HEK293 (cell line): ENCODE data around the gene IGFALS.

ENCODE experiments used
- CTCF ChIA-PET: fragments of 350-600 bp; formaldehyde crosslinking; extraction: SDS; loops from one replicate; lab custom pipeline; 2021; ENCODE audit warnings: antibody characterized with exemption; lab: Yijun Ruan, JAX
- POLR2A ChIA-PET: fragments of 300-600 bp; formaldehyde crosslinking; extraction: SDS; loops from one replicate; lab custom pipeline; 2020; ENCODE audit warnings: antibody characterized with exemption, inconsistent platforms; lab: Yijun Ruan, JAX
- H3K27ac ChIP-seq: fragments of 200-500 bp; sonication (Bioruptor generic); 2 replicates; pipeline ENCODE4 v1.5.1; 2014; ENCODE audit warnings: low read depth, low read length, control low read depth, inconsistent platforms; ENCODE audit errors: extremely low read depth
- H3K36me3 ChIP-seq, 2 experiments: fragments of 200-500 bp in 1 of 2; sonication (Bioruptor generic) in 1 of 2; 1 replicate in 1 of 2; 2 replicates in 1 of 2; pipeline ENCODE4 v1.5.1; 2014 to 2017; ENCODE audit warnings: inconsistent platforms in 2 of 2, low read length in 2 of 2; ENCODE audit not compliant: control insufficient read depth in 2 of 2, insufficient read depth in 1 of 2
- H3K4me1 ChIP-seq: fragments of 200-500 bp; sonication (Bioruptor generic); 2 replicates; pipeline ENCODE4 v1.5.1; 2014; ENCODE audit warnings: mild to moderate bottlenecking, low read length, inconsistent platforms; ENCODE audit not compliant: control insufficient read depth, insufficient read depth
- H3K4me3 ChIP-seq: 2 replicates; pipeline ENCODE4 v1.5.1; 2011; ENCODE audit warnings: low read depth, mild to moderate bottlenecking, control low read depth, low read length, moderate library complexity
- H3K9me3 ChIP-seq: fragments of 200-500 bp; sonication (Bioruptor generic); 2 replicates; pipeline ENCODE4 v1.5.1; 2014; ENCODE audit warnings: low read depth, low read length, inconsistent platforms; ENCODE audit not compliant: control insufficient read depth, insufficient read depth
- PRDM4 ChIP-seq: fragments of 450-650 bp; formaldehyde crosslinking; IDR thresholded peaks from 2 replicates; pipeline ENCODE4 v1.5.1; 2017; ENCODE audit warnings: missing biosample characterization, missing genetic modification characterization
- YY1 ChIP-seq: fragments of 450-650 bp; formaldehyde crosslinking; IDR thresholded peaks from 2 replicates; pipeline ENCODE4 v1.5.1; 2018; ENCODE audit warnings: missing biosample characterization, missing genetic modification characterization
- ZBTB10 ChIP-seq: fragments of 450-650 bp; formaldehyde crosslinking; IDR thresholded peaks from 2 replicates; pipeline ENCODE4 v1.5.1; 2016; ENCODE audit warnings: missing biosample characterization, missing genetic modification characterization
- ZBTB44 ChIP-seq: fragments of 450-650 bp; IDR thresholded peaks from 2 replicates; pipeline ENCODE4 v1.5.1; 2018; ENCODE audit warnings: missing biosample characterization, mild to moderate bottlenecking, missing genetic modification characterization
- ZNF175 ChIP-seq: fragments of 450-650 bp; formaldehyde crosslinking; IDR thresholded peaks from 2 replicates; pipeline ENCODE4 v1.5.1; 2016; ENCODE audit warnings: missing biosample characterization, missing genetic modification characterization
- ZNF214 ChIP-seq: fragments of 450-650 bp; formaldehyde crosslinking; IDR thresholded peaks from 2 replicates; pipeline ENCODE4 v1.5.1; 2017; ENCODE audit warnings: missing biosample characterization, mild to moderate bottlenecking, missing genetic modification characterization, borderline replicate concordance
- ZNF449 ChIP-seq: fragments of 450-650 bp; formaldehyde crosslinking; IDR thresholded peaks from 2 replicates; pipeline ENCODE4 v1.5.1; 2017; ENCODE audit warnings: missing biosample characterization, mild to moderate bottlenecking, missing genetic modification characterization, moderate library complexity
- ZNF664 ChIP-seq: fragments of 450-650 bp; formaldehyde crosslinking; IDR thresholded peaks from 2 replicates; pipeline ENCODE4 v1.5.1; 2016; ENCODE audit warnings: missing biosample characterization, missing genetic modification characterization
- ZNF704 ChIP-seq: fragments of 450-650 bp; formaldehyde crosslinking; IDR thresholded peaks from 2 replicates; pipeline ENCODE4 v1.5.1; 2016; ENCODE audit warnings: missing biosample characterization, missing genetic modification characterization
- ZNF776 ChIP-seq: fragments of 450-650 bp; formaldehyde crosslinking; IDR thresholded peaks from 2 replicates; pipeline ENCODE4 v1.5.0; 2017; ENCODE audit warnings: missing biosample characterization, missing genetic modification characterization, borderline replicate concordance
- ZNF792 ChIP-seq: fragments of 450-650 bp; formaldehyde crosslinking; IDR thresholded peaks from 2 replicates; pipeline ENCODE4 v1.5.1; 2016; ENCODE audit warnings: missing biosample characterization, missing genetic modification characterization
- ZXDB ChIP-seq: fragments of 450-650 bp; formaldehyde crosslinking; IDR thresholded peaks from 2 replicates; pipeline ENCODE4 v1.5.1; 2016; ENCODE audit warnings: missing biosample characterization, missing genetic modification characterization

The IGFALS gene

GRCh38 chr16:1826691-1827573, 33.4 kb upstream of the IGFALS start, which contains the start of the genes FAHD1 and HAGH (continued):
- peak; percentile 77 for TF ChIP-seq ZBTB10 (tag by site-specific recombination)

- Histone ChIP-seq H3K27ac (peak overlapping the region; percentile 78; the same call in 1 of the 2 replicates), H3K36me3 (peaks cover 0 to 28% of the 10 kb centered on the region in 2 experiments; a peak in 2 of 3 replicates), H3K4me3 (peak overlapping the region; percentile 97), H3K4me1 (no peaks in the 10 kb centered on the region), H3K9me3 (no peaks in the 10 kb centered on the region)
- ChIA-PET POLR2A (interaction anchor here (1.0 to 1.9 kb wide), 4 partner anchors 14 to 139 kb away, joined by 3 to 12 read pairs (median 7); partner anchors contain the start of genes NUBP2, RPS2 and SPSB3), CTCF (interaction anchor here (1.1 kb wide), 1 partner anchor 129 kb away, joined by 4 read pairs; no protein-coding TSS in a partner anchor)
- TF ChIP-seq ZNF175 (tag by site-specific recombination): no peak
- no peak for TF ChIP-seq ZBTB44 (tag by site-specific recombination)
- no peak for TF ChIP-seq ZNF214 (tag by site-specific recombination)
- no peak for TF ChIP-seq ZNF776 (tag by site-specific recombination)
- no peak for TF ChIP-seq ZNF704 (tag by site-specific recombination)
- TF ChIP-seq ZNF449 (tag by site-specific recombination): no peak
- TF ChIP-seq ZNF792 (tag by site-specific recombination): no peak
- 0 out of 2 replicates have a peak, but pooled peaks have one; percentile 22 for TF ChIP-seq YY1 (tag by site-specific recombination)
- TF ChIP-seq ZXDB (tag by site-specific recombination): no peak
- peak; percentile 36; the same call in 1 of the 2 replicates for TF ChIP-seq PRDM4 (tag by site-specific recombination)
- TF ChIP-seq ZBTB10 (tag by site-specific recombination): no peak
- no peak for TF ChIP-seq ZNF664 (tag by site-specific recombination)
Observed at GRCh38 chr16:1825864-1826690, 32.6 kb upstream of the IGFALS start.
